Measurements from ENCODE around the gene PI16.

DNA sequence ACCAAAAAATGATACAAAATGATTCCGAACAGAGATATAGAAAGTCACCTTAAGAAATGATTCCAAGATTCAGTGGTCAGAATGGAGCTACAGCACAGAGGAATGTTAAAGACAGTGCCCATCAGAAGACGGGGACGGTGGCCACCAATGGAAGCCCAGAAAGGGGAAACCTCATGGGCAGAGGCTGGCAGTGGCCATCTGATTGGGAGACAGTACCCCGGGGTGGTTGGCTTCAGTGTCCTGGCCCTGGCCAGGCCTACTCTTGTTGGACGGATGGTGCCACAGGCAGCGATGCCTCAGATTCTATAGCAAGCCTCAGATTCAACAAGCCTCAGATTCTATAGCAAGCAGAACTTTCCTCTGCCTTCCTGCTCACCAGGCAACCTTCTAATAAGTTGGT is 16.6 kb upstream of the PI16 start:
- TF ChIP-seq, protein P1, sequence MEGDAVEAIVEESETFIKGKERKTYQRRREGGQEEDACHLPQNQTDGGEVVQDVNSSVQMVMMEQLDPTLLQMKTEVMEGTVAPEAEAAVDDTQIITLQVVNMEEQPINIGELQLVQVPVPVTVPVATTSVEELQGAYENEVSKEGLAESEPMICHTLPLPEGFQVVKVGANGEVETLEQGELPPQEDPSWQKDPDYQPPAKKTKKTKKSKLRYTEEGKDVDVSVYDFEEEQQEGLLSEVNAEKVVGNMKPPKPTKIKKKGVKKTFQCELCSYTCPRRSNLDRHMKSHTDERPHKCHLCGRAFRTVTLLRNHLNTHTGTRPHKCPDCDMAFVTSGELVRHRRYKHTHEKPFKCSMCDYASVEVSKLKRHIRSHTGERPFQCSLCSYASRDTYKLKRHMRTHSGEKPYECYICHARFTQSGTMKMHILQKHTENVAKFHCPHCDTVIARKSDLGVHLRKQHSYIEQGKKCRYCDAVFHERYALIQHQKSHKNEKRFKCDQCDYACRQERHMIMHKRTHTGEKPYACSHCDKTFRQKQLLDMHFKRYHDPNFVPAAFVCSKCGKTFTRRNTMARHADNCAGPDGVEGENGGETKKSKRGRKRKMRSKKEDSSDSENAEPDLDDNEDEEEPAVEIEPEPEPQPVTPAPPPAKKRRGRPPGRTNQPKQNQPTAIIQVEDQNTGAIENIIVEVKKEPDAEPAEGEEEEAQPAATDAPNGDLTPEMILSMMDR (IDR thresholded peaks at IDR 0.05) = no peak
- no peak for TF ChIP-seq POLR2A (IDR thresholded peaks at IDR 0.05)

Data from ovary (tissue), 3 donors.